Gastrocnemius medialis (tissue), 4 donors: ENCODE results near the gene CASZ1.

Source experiments
- POLR2A ChIP-seq, 2 donors: fragments of 450-650 bp; IDR thresholded peaks; one replicate each; pipeline ENCODE4 v1.6.1; 2017; ENCODE audit warnings: antibody characterized with exemption in 2 of 2, mild to moderate bottlenecking in 2 of 2, moderate library complexity in 2 of 2
- TF ChIP-seq, protein P1 (sequence below), 5 experiments: fragments of 450-650 bp in 3 of 5; fragments of 200-600 bp in 2 of 5; sonication (generic) in 2 of 5; IDR thresholded peaks in 4 of 5; conservative IDR thresholded peaks in 1 of 5; 1 replicate in 4 of 5; 2 replicates in 1 of 5; pipeline ENCODE4 v1.5.1; 2016 to 2019; ENCODE audit warnings: antibody characterized with exemption in 5 of 5, mild to moderate bottlenecking in 3 of 5, moderate library complexity in 3 of 5

DNA sequence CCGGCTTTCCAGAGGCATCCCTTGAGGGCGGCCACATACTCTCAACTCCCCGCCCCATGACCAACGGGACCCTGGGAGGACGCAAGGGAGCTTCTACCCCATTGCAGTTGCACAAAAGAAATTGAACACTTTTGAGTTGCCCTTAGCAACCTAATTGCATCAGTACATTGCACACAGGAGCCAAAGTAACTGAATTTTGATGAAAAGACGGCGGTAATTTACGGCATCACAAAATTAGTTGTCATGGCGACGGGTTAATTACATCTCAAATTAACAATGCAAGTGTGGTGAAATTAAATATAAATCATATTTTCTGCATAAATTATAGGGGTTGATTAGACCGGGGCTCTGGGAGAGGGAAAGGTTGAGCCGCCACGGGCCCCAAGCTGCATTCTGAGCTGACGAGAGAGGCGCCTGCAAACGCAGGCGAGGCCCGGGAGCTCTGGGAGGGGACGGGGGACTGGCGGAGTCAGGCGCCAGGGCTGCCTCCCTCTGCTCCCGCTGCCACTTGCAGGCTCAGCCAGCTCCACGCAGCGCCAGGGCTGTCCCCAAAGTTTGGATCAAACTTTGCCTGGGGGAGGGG lies 61.4 kb downstream of the CASZ1 start:
- TF ChIP-seq, protein P1, sequence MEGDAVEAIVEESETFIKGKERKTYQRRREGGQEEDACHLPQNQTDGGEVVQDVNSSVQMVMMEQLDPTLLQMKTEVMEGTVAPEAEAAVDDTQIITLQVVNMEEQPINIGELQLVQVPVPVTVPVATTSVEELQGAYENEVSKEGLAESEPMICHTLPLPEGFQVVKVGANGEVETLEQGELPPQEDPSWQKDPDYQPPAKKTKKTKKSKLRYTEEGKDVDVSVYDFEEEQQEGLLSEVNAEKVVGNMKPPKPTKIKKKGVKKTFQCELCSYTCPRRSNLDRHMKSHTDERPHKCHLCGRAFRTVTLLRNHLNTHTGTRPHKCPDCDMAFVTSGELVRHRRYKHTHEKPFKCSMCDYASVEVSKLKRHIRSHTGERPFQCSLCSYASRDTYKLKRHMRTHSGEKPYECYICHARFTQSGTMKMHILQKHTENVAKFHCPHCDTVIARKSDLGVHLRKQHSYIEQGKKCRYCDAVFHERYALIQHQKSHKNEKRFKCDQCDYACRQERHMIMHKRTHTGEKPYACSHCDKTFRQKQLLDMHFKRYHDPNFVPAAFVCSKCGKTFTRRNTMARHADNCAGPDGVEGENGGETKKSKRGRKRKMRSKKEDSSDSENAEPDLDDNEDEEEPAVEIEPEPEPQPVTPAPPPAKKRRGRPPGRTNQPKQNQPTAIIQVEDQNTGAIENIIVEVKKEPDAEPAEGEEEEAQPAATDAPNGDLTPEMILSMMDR (IDR thresholded peaks at IDR 0.05 in 4 of 5, conservative IDR thresholded peaks at IDR 0.05 in 1 of 5), result no peak
- TF ChIP-seq POLR2A (IDR thresholded peaks at IDR 0.05), result no peak
